H9 (cell line): ENCODE data around the gene HLA-DRA. TPM values are rescaled to one million over a fixed set of nuclear protein-coding genes. Genes with fewer than 3 reads are reported as not detected.

Source experiments
- DNase-seq: peaks from one replicate; pipeline ENCODE4 v3.0.0-alpha.2; 2017
- H2AFZ ChIP-seq: one replicate; pipeline ENCODE4 v1.6.1; 2013; ENCODE audit warnings: mild to moderate bottlenecking, low read length, control low read depth, moderate library complexity
- H2AK5ac ChIP-seq: 2 replicates; pipeline ENCODE4 v1.6.1; 2013; ENCODE audit warnings: low read length, control low read depth, mixed read lengths; ENCODE audit not compliant: insufficient read length
- H2BK120ac ChIP-seq: one replicate; pipeline ENCODE4 v1.6.1; 2013; ENCODE audit warnings: low read depth, mild to moderate bottlenecking, low read length, control low read depth, inconsistent platforms; ENCODE audit not compliant: poor library complexity, severe bottlenecking
- H2BK12ac ChIP-seq: 2 replicates; pipeline ENCODE4 v1.6.1; 2013; ENCODE audit warnings: low read length, control low read depth, mixed read lengths, low read depth; ENCODE audit not compliant: insufficient read length
- H2BK15ac ChIP-seq: 2 replicates; pipeline ENCODE4 v1.6.1; 2013; ENCODE audit warnings: low read depth, low read length, control low read depth
- H2BK20ac ChIP-seq: one replicate; pipeline ENCODE4 v1.6.1; 2013; ENCODE audit warnings: low read depth, mild to moderate bottlenecking, low read length, control low read depth, inconsistent platforms; ENCODE audit not compliant: poor library complexity, severe bottlenecking
- H2BK5ac ChIP-seq: 2 replicates; pipeline ENCODE4 v1.6.1; 2013; ENCODE audit warnings: low read length, control low read depth, mixed read lengths; ENCODE audit not compliant: insufficient read length
- H3K14ac ChIP-seq: 2 replicates; pipeline ENCODE4 v1.6.1; 2013; ENCODE audit warnings: low read length, control low read depth; ENCODE audit not compliant: insufficient read depth
- H3K18ac ChIP-seq: 2 replicates; pipeline ENCODE4 v1.6.1; 2013; ENCODE audit warnings: low read depth, mild to moderate bottlenecking, mixed read lengths, low read length, control low read depth; ENCODE audit not compliant: insufficient read length
- H3K23ac ChIP-seq: 2 replicates; pipeline ENCODE4 v1.6.1; 2013; ENCODE audit warnings: low read length, control low read depth, mixed read lengths, low read depth; ENCODE audit not compliant: insufficient read length
- H3K23me2 ChIP-seq: 2 replicates; pipeline ENCODE4 v1.6.1; 2013; ENCODE audit warnings: low read depth, mild to moderate bottlenecking, mixed read lengths, low read length, control low read depth; ENCODE audit not compliant: insufficient read length, poor library complexity, severe bottlenecking
- H3K27ac ChIP-seq: 2 replicates; pipeline ENCODE4 v1.5.1; 2013; ENCODE audit warnings: low read length, control low read depth, mixed read lengths, low read depth; ENCODE audit not compliant: insufficient read length
- H3K27me3 ChIP-seq: 2 replicates; pipeline ENCODE4 v1.6.1; 2013; ENCODE audit warnings: low read length, control low read depth, inconsistent platforms; ENCODE audit not compliant: insufficient read depth
- H3K4ac ChIP-seq: 2 replicates; pipeline ENCODE4 v1.6.1; 2013; ENCODE audit warnings: low read depth, mild to moderate bottlenecking, control low read depth, inconsistent platforms, low read length, moderate library complexity
- H3K4me1 ChIP-seq: 2 replicates; pipeline ENCODE4 v1.6.1; 2013; ENCODE audit warnings: low read length, control low read depth, inconsistent platforms; ENCODE audit not compliant: insufficient read depth
- H3K4me2 ChIP-seq: 2 replicates; pipeline ENCODE4 v1.6.1; 2013; ENCODE audit warnings: low read length, control low read depth, mixed read lengths; ENCODE audit not compliant: insufficient read length, insufficient read depth
- H3K56ac ChIP-seq: 2 replicates; pipeline ENCODE4 v1.6.1; 2013; ENCODE audit warnings: low read depth, mild to moderate bottlenecking, mixed read lengths, low read length, control low read depth; ENCODE audit not compliant: insufficient read length
- H3K79me1 ChIP-seq: 2 replicates; pipeline ENCODE4 v1.6.1; 2013; ENCODE audit warnings: low read depth, mild to moderate bottlenecking, moderate library complexity, low read length, control low read depth, inconsistent platforms; ENCODE audit not compliant: insufficient read depth, poor library complexity, severe bottlenecking
- H3K79me2 ChIP-seq: 2 replicates; pipeline ENCODE4 v1.6.1; 2013; ENCODE audit warnings: low read length, control low read depth, inconsistent platforms; ENCODE audit not compliant: insufficient read depth
- H3K9ac ChIP-seq: 2 replicates; pipeline ENCODE4 v1.6.1; 2013; ENCODE audit warnings: low read length, control low read depth, mixed read lengths; ENCODE audit not compliant: insufficient read length; ENCODE audit errors: extremely low read depth
- H3K9me3 ChIP-seq: one replicate; pipeline ENCODE4 v1.6.1; 2013; ENCODE audit warnings: low read depth, low read length, inconsistent platforms; ENCODE audit not compliant: control insufficient read depth
- H3T11ph ChIP-seq: one replicate; pipeline ENCODE4 v1.6.1; 2013; ENCODE audit warnings: mild to moderate bottlenecking, low read length, control low read depth, inconsistent platforms
- H4K20me1 ChIP-seq: one replicate; pipeline ENCODE4 v1.6.1; 2013; ENCODE audit not compliant: control insufficient read depth, insufficient read length, insufficient read depth
- H4K5ac ChIP-seq: 2 replicates; pipeline ENCODE4 v1.6.1; 2013; ENCODE audit warnings: low read depth, mild to moderate bottlenecking, mixed read lengths, low read length, control low read depth; ENCODE audit not compliant: insufficient read length
- H4K8ac ChIP-seq: replicated peaks from 2 replicates; pipeline ENCODE4 v1.6.1; 2013; ENCODE audit warnings: low read length, control low read depth, mixed read lengths, low read depth; ENCODE audit not compliant: insufficient read length
- H4K91ac ChIP-seq: 2 replicates; pipeline ENCODE4 v1.6.1; 2013; ENCODE audit warnings: low read depth, mild to moderate bottlenecking, moderate library complexity, mixed read lengths, low read length, control low read depth; ENCODE audit not compliant: insufficient read length
- H3K27ac Mint-ChIP-seq, 3 experiments: 2 replicates in 2 of 3; 3 replicates in 1 of 3; pipeline ENCODE4 v1.8.0; 2020 to 2021; ENCODE audit warnings: mixed read lengths in 3 of 3, mild to moderate bottlenecking in 1 of 3, moderate library complexity in 1 of 3
- H3K27me3 Mint-ChIP-seq: 2 replicates; pipeline ENCODE4 v1.8.0; 2021; ENCODE audit warnings: low read depth, mild to moderate bottlenecking, moderate library complexity, mixed read lengths
- H3K36me3 Mint-ChIP-seq, 3 experiments: 2 replicates in 2 of 3; 3 replicates in 1 of 3; pipeline ENCODE4 v1.8.0; 2020 to 2021; ENCODE audit warnings: low read depth in 3 of 3, mixed read lengths in 3 of 3; ENCODE audit not compliant: insufficient read depth in 1 of 3
- H3K4me1 Mint-ChIP-seq, 2 experiments: 2 replicates each; pipeline ENCODE4 v1.8.0; 2020; ENCODE audit warnings: mixed read lengths in 2 of 2
- H3K4me3 Mint-ChIP-seq, 2 experiments: 2 replicates in 1 of 2; 3 replicates in 1 of 2; pipeline ENCODE4 v1.8.0; 2020 to 2021; ENCODE audit warnings: mild to moderate bottlenecking in 2 of 2, mixed read lengths in 2 of 2, moderate library complexity in 1 of 2
- H3K9me3 Mint-ChIP-seq, 2 experiments: 2 replicates in 1 of 2; 3 replicates in 1 of 2; pipeline ENCODE4 v1.8.0; 2020; ENCODE audit warnings: mild to moderate bottlenecking in 2 of 2, mixed read lengths in 2 of 2, moderate library complexity in 1 of 2
- CTCF ChIP-seq: fragments of 200-600 bp; sonication (generic); conservative IDR thresholded peaks from 3 replicates; pipeline ENCODE4 v1.8.0; 2021; ENCODE audit warnings: antibody characterized with exemption, mild to moderate bottlenecking
- WGBS: extraction: QIAGEN DNeasy Blood & Tissue Kit; methylation state at CpG from one replicate; pipeline ENCODE4 v1.1.7; 2013; ENCODE audit warnings: missing lambda C conversion rate, low lambda C conversion rate, mixed read lengths; ENCODE audit not compliant: insufficient read length; ENCODE audit errors: extremely low coverage; 5-methylcytosine and 5-hydroxymethylcytosine counted together
- total RNA-seq: library from RNA; stranded (reverse); gene quantifications from 2 replicates; pipeline ENCODE4 v1.2.1, GENCODE V29; 2021

The HLA-DRA gene
- total RNA-seq, 1 experiment from 2014 or later: 3.1 TPM

DNA sequence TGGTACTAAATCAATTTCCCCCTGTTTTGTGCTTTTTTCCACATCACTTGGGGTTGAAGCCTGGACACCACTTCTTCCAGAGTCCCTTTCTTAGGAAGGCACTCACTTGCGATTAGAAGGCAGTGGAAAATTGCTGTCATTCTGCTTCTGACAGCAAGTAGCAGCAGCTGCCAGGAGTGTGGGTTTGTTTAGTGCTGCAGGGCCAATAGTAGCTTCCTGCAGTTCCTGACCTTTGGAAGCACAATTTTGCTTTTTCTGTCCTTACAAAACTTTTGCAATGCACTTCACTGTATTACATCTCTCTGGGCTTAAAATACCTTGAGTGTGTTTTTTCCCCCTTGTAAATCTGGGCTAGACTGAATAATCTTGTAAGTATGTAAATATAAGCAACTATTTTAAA lies 12.5 kb upstream of the HLA-DRA start:
- WGBS: no CpG with 5 or more reads among the region's 1 CpG
- Mint-ChIP-seq H3K27me3 (no peaks in the 10 kb centered on the region; the same call in 1 of the 2 replicates), H3K27ac (no peak overlapping the region), H3K4me3 (no peak overlapping the region), H3K36me3 (no peaks in the 10 kb centered on the region), H3K9me3 (no peaks in the 10 kb centered on the region), H3K4me1 (peaks cover 0 to 2% of the 10 kb centered on the region in 2 experiments; a peak in 1 of 4 replicates)
- Histone ChIP-seq H4K20me1 (no peaks in the 10 kb centered on the region), H3K4me1 (no peaks in the 10 kb centered on the region), H3K23me2 (no peaks in the 10 kb centered on the region), H3K27ac (no peak overlapping the region), H3K18ac (no peak overlapping the region), H3K79me1 (no peaks in the 10 kb centered on the region), H2AK5ac (no peak overlapping the region), H3K56ac (no peak overlapping the region), H2BK12ac (no peak overlapping the region), H2BK20ac (no peak overlapping the region), H3K27me3 (no peaks in the 10 kb centered on the region), H3T11ph (no peak overlapping the region), H3K4me2 (no peak overlapping the region), H3K79me2 (no peaks in the 10 kb centered on the region), H4K91ac (no peak overlapping the region), H4K5ac (no peak overlapping the region), H2BK120ac (no peak overlapping the region), H3K4ac (no peak overlapping the region), H3K9me3 (no peaks in the 10 kb centered on the region), H2AFZ (no peak overlapping the region), H2BK15ac (no peak overlapping the region), H3K23ac (no peak overlapping the region), H3K14ac (no peak overlapping the region), H3K9ac (no peak overlapping the region), H2BK5ac (no peak overlapping the region), H4K8ac (no peak overlapping the region)
- DNase-seq: no peak
- no peak for TF ChIP-seq CTCF
